Endometrium (tissue), 2 donors: Measurements from ENCODE around the gene LRRC8D.
"Not testable (repeated sequence)": the region's sequence is repeated elsewhere in the genome, so short reads cannot be mapped to it uniquely, and the experiment has no call there.

Experiments
- FAIRE-seq: peaks from 2 replicates; lab custom pipeline; 2012; peaks lifted over from hg19 to GRCh38; lab: Jason Lieb, UNC
- donor health status: control.
- donor health status: control.

The LRRC8D gene

GRCh38 chr1:89962024-89962741 lies 141.4 kb downstream of the LRRC8D start:
- FAIRE-seq: no peak

GRCh38 chr1:89962742-89963075 lies 141.9 kb downstream of the LRRC8D start:
- no peak for FAIRE-seq

- FAIRE-seq: no peak
Measured at GRCh38 chr1:89965193-89965768, 144.4 kb downstream of the LRRC8D start.

- FAIRE-seq: no peak
Measured at GRCh38 chr1:89966656-89967055, 145.8 kb downstream of the LRRC8D start.

GRCh38 chr1:89971600-89971999 lies 150.8 kb downstream of the LRRC8D start:
- no peak for FAIRE-seq

GRCh38 chr1:89972024-89972423 lies 151.2 kb downstream of the LRRC8D start:
- no peak for FAIRE-seq

GRCh38 chr1:89973471-89974127 lies 152.8 kb downstream of the LRRC8D start:
- FAIRE-seq: no peak

- FAIRE-seq: no peak
Measured at GRCh38 chr1:89974256-89974655, 153.4 kb downstream of the LRRC8D start.

- no peak for FAIRE-seq
Measured at GRCh38 chr1:89974696-89975470, 154.1 kb downstream of the LRRC8D start.

GRCh38 chr1:89975540-89976125 lies 154.8 kb downstream of the LRRC8D start:
- FAIRE-seq: no peak

- no peak for FAIRE-seq
Measured at GRCh38 chr1:89978755-89979154, 157.9 kb downstream of the LRRC8D start.

- FAIRE-seq: no peak
Measured at GRCh38 chr1:89980605-89981004, 159.8 kb downstream of the LRRC8D start.

GRCh38 chr1:89982846-89983245 lies 162.0 kb downstream of the LRRC8D start:
- not testable (repeated sequence) for FAIRE-seq

GRCh38 chr1:89984564-89985116 lies 163.8 kb downstream of the LRRC8D start:
- FAIRE-seq: not testable (repeated sequence)

- no peak for FAIRE-seq
Measured at GRCh38 chr1:89986020-89986419, 165.2 kb downstream of the LRRC8D start.
